A549 (cell line): ENCODE data around the gene MEF2B. TPM values are rescaled to one million over a fixed set of nuclear protein-coding genes. Genes with fewer than 3 reads are reported as not detected.

Source experiments
- ATAC-seq, 2 experiments: fragments of 200-7000 bp in 1 of 2; fragments of >200 bp in 1 of 2; cut with Nextera tagmentation in 1 of 2; cut with Tn5 transposase in 1 of 2; 3 replicates each; pipeline versions ENCODE4 v1.8.0 to v1.9.1; 2018 to 2020; ENCODE audit warnings: mild to moderate bottlenecking in 1 of 2, moderate library complexity in 1 of 2
- CTCF ChIA-PET: fragments of 300-600 bp; sonication (Branson Sonifier 250); formaldehyde crosslinking; extraction: SDS; loops from one replicate; lab custom pipeline; 2021; ENCODE audit warnings: antibody characterized with exemption, inconsistent platforms; lab: Yijun Ruan, JAX
- POLR2A ChIA-PET: fragments of 350-600 bp; formaldehyde crosslinking; extraction: SDS; loops from one replicate; lab custom pipeline; 2021; ENCODE audit warnings: antibody characterized with exemption, inconsistent platforms; lab: Yijun Ruan, JAX
- DNase-seq, 2 experiments: peaks; one replicate each; pipeline versions ENCODE4 v3.0.0 to v3.0.0-alpha.2; 2011 to 2016; ENCODE audit warnings: low read depth in 1 of 2, low spot score in 1 of 2
- FAIRE-seq: peaks from 2 replicates; lab custom pipeline; 2011; peaks lifted over from hg19 to GRCh38; lab: Jason Lieb, UNC
- H3K27ac ChIP-seq, 2 experiments: fragments of >200 bp; sonication (Bioruptor Twin); formaldehyde crosslinking; 3 replicates each; pipeline ENCODE4 v1.5.1; 2016 to 2017
- H3K4me1 ChIP-seq: fragments of >200 bp; sonication (Bioruptor Twin); formaldehyde crosslinking; 3 replicates; pipeline ENCODE4 v1.6.1; 2016
- H3K4me2 ChIP-seq: fragments of >200 bp; sonication (Bioruptor Twin); formaldehyde crosslinking; 3 replicates; pipeline ENCODE4 v1.6.1; 2016
- H3K4me3 ChIP-seq: fragments of >200 bp; sonication (Bioruptor Twin); formaldehyde crosslinking; 3 replicates; pipeline ENCODE4 v1.5.1; 2016
- H3K9me3 ChIP-seq: fragments of >200 bp; sonication (Bioruptor Twin); formaldehyde crosslinking; 3 replicates; pipeline ENCODE4 v1.6.1; 2016
- BHLHE40 ChIP-seq: IDR thresholded peaks from 2 replicates; pipeline ENCODE4 v1.6.1; 2012; ENCODE audit warnings: low read depth, low read length, inconsistent platforms
- CBX8 ChIP-seq: fragments of 200-600 bp; sonication (generic); IDR thresholded peaks from 2 replicates; pipeline ENCODE4 v1.6.1; 2016
- CHD4 ChIP-seq: fragments of 200-600 bp; sonication (generic); IDR thresholded peaks from 2 replicates; pipeline ENCODE4 v1.6.1; 2016; ENCODE audit warnings: antibody characterized with exemption, mild to moderate bottlenecking, borderline replicate concordance
- EP300 ChIP-seq, 2 experiments: fragments of >200 bp; sonication (Bioruptor Twin); formaldehyde crosslinking; IDR thresholded peaks; 2 replicates in 1 of 2; 3 replicates in 1 of 2; pipeline ENCODE4 v1.6.1; 2016 to 2017
- FOSB ChIP-seq: fragments of 250-450 bp; sonication (Bioruptor Pico); IDR thresholded peaks from 2 replicates; pipeline ENCODE4 v1.5.0; 2020; ENCODE audit warnings: mild to moderate bottlenecking, moderate library complexity
- FOSL2 ChIP-seq, 2 experiments: fragments of 450-650 bp in 1 of 2; fragments of >200 bp in 1 of 2; sonication (Bioruptor Twin) in 1 of 2; formaldehyde crosslinking; IDR thresholded peaks; 2 replicates each; pipeline versions ENCODE4 v1.5.0 to v1.6.1; 2016 to 2020; ENCODE audit warnings: mild to moderate bottlenecking in 1 of 2, moderate library complexity in 1 of 2
- FOXS1 ChIP-seq: fragments of 250-450 bp; sonication (Bioruptor Pico); IDR thresholded peaks from 2 replicates; pipeline ENCODE4 v1.5.0; 2020; ENCODE audit warnings: mild to moderate bottlenecking, moderate library complexity
- GATA3 ChIP-seq: IDR thresholded peaks from 2 replicates; pipeline ENCODE4 v1.6.1; 2012; ENCODE audit warnings: borderline replicate concordance
- HOXB5 ChIP-seq: fragments of 250-450 bp; sonication (Bioruptor Pico); IDR thresholded peaks from 2 replicates; pipeline ENCODE4 v1.5.0; 2020; ENCODE audit warnings: mild to moderate bottlenecking, moderate library complexity
- JUN ChIP-seq, 2 experiments: fragments of >200 bp; sonication (Bioruptor Twin); formaldehyde crosslinking; IDR thresholded peaks; 2 replicates in 1 of 2; 3 replicates in 1 of 2; pipeline ENCODE4 v1.6.1; 2016 to 2017
- JUNB ChIP-seq: fragments of >200 bp; sonication (Bioruptor Twin); formaldehyde crosslinking; IDR thresholded peaks from 2 replicates; pipeline ENCODE4 v1.6.1; 2016
- KDM1A ChIP-seq: fragments of 200-600 bp; sonication (generic); IDR thresholded peaks from 2 replicates; pipeline ENCODE4 v1.6.1; 2016; ENCODE audit warnings: low read depth, mild to moderate bottlenecking
- MAFK ChIP-seq: fragments of 450-650 bp; IDR thresholded peaks from 2 replicates; pipeline ENCODE4 v1.6.1; 2014; ENCODE audit not compliant: partially characterized antibody
- MYC ChIP-seq: IDR thresholded peaks from 2 replicates; pipeline ENCODE4 v1.6.1; 2012; ENCODE audit warnings: mild to moderate bottlenecking, inconsistent platforms, low read length, improper control_type of control experiment, borderline replicate concordance
- NFE2L2 ChIP-seq: fragments of 150-350 bp; conservative IDR thresholded peaks from 2 replicates; pipeline ENCODE4 v1.6.1; 2014; ENCODE audit warnings: low read length
- NPAS2 ChIP-seq: fragments of 250-450 bp; sonication (Bioruptor Pico); IDR thresholded peaks from 2 replicates; pipeline ENCODE4 v1.8.0; 2022; ENCODE audit warnings: mild to moderate bottlenecking, moderate library complexity, borderline replicate concordance
- PHF8 ChIP-seq: fragments of 200-600 bp; sonication (generic); IDR thresholded peaks from 2 replicates; pipeline ENCODE4 v1.6.1; 2016; ENCODE audit warnings: low read depth, mild to moderate bottlenecking, antibody characterized with exemption, moderate library complexity, borderline replicate concordance
- POLR2A ChIP-seq: IDR thresholded peaks from 2 replicates; pipeline ENCODE4 v1.6.1; 2012; ENCODE audit warnings: mild to moderate bottlenecking, low read length
- RAD21 ChIP-seq, 2 experiments: fragments of >200 bp in 1 of 2; sonication (Bioruptor Twin) in 1 of 2; formaldehyde crosslinking in 1 of 2; IDR thresholded peaks in 1 of 2; conservative IDR thresholded peaks in 1 of 2; 2 replicates in 1 of 2; 3 replicates in 1 of 2; pipeline ENCODE4 v1.6.1; 2012 to 2018; ENCODE audit warnings: inconsistent platforms in 1 of 2
- RCOR1 ChIP-seq: fragments of 150-350 bp; IDR thresholded peaks from 2 replicates; pipeline ENCODE4 v1.6.1; 2014; ENCODE audit warnings: antibody characterized with exemption, low read length, low read depth
- RFX5 ChIP-seq: fragments of 450-650 bp; IDR thresholded peaks from 2 replicates; pipeline ENCODE4 v1.7.1; 2014; ENCODE audit warnings: antibody characterized with exemption, mild to moderate bottlenecking, moderate library complexity
- SMC3 ChIP-seq: fragments of >200 bp; sonication (Bioruptor Twin); formaldehyde crosslinking; IDR thresholded peaks from 3 replicates; pipeline ENCODE4 v1.6.1; 2018; ENCODE audit warnings: inconsistent platforms
- TFCP2L1 ChIP-seq: fragments of 250-450 bp; sonication (Bioruptor Pico); IDR thresholded peaks from 2 replicates; pipeline ENCODE4 v1.5.0; 2021; ENCODE audit warnings: mild to moderate bottlenecking
- TP53 ChIP-seq: fragments of 250-450 bp; sonication (Bioruptor Pico); IDR thresholded peaks from 2 replicates; pipeline ENCODE4 v1.5.0; 2021; ENCODE audit warnings: mild to moderate bottlenecking, moderate library complexity
- ZSCAN20 ChIP-seq: fragments of 250-450 bp; sonication (Bioruptor Pico); IDR thresholded peaks from 2 replicates; pipeline ENCODE4 v1.8.0; 2022; ENCODE audit warnings: mild to moderate bottlenecking, moderate library complexity
- WGBS: methylation state at CpG from one replicate; pipeline ENCODE4 v1.1.6; 2017; ENCODE audit errors: missing lambda C conversion rate; 5-methylcytosine and 5-hydroxymethylcytosine counted together
- polyA plus RNA-seq, 4 experiments: library from polyadenylated mRNA; depleted of rRNA in 3 of 4; stranded (reverse); fragments of >200 nt; fragmentation: RNase III in 1 of 4; extraction: RNeasy Plus Mini Kit Qiagen cat#74134 plus additional on column Dnase treatment in 1 of 4; gene quantifications; 2 replicates in 3 of 4; 3 replicates in 1 of 4; pipeline ENCODE4 v1.2.3, GENCODE V29; 2011 to 2017
- TF ChIP-seq, protein P1 (sequence below): fragments of >200 bp; sonication (Bioruptor Twin); formaldehyde crosslinking; IDR thresholded peaks from 3 replicates; pipeline ENCODE4 v1.6.1; 2016
- TF ChIP-seq, protein P2 (sequence below): fragments of 250-450 bp; sonication (Bioruptor Pico); IDR thresholded peaks from 2 replicates; pipeline ENCODE4 v1.5.0; 2021; ENCODE audit warnings: mild to moderate bottlenecking, moderate library complexity, borderline replicate concordance
- TF ChIP-seq, protein P3 (sequence below): fragments of 150-350 bp; IDR thresholded peaks from 2 replicates; pipeline ENCODE4 v1.6.1; 2014; ENCODE audit warnings: low read depth, mild to moderate bottlenecking, low read length
- TF ChIP-seq, protein P4 (sequence below): fragments of 450-650 bp; IDR thresholded peaks from 2 replicates; pipeline ENCODE4 v1.6.1; 2014; ENCODE audit warnings: antibody characterized with exemption

MEF2B gene
- polyA plus RNA-seq, 2 of the 4 experiments (the other 2 are of a cell fraction) = 0.10 to 0.13 TPM

DNA sequence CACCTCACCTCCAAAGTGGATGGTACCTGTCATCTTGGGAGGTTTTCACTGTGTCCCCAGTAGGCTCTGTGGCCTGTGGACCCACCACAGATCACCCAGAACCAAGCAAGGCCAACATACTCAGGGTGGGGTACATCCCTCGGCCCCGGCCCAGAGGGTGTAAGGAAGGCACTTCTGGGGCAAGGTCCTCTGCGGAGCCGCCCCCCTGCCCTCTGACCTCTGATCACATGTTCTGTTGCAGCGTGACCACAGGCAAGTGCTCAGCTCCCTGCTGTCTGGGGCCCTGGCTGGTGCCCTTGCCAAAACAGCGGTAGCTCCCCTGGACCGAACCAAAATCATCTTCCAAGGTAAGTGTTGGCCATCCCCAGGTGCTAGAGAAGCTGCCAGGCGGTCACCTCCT is 68.5 kb downstream of the MEF2B start:
- no peak for DNase-seq
- Histone ChIP-seq H3K9me3 (no peaks in the 10 kb centered on the region), H3K27ac (no peak overlapping the region), H3K4me1 (peaks cover 11% of the 10 kb centered on the region; the same call in 2 of the 3 replicates), H3K4me3 (no peak overlapping the region), H3K4me2 (no peak overlapping the region)
- ChIA-PET CTCF (no interaction called here), POLR2A (no interaction called here)
- ATAC-seq = no peak
- WGBS = 89% methylated on average over 4 of the region's 8 CpGs
- TF ChIP-seq PHF8 (no peak), NFE2L2 (no peak), FOXS1 (no peak), BHLHE40 (no peak), GATA3 (no peak), TFCP2L1 (no peak), MAFK (no peak), TP53 (no peak), CBX8 (no peak), RFX5 (no peak), HOXB5 (CRISPR knock-in tag) (no peak), EP300 (IDR thresholded peaks at IDR 0.05) (no peak), MYC (no peak), RAD21 (conservative IDR thresholded peaks at IDR 0.05 in 1 of 2, IDR thresholded peaks at IDR 0.05 in 1 of 2) (no peak), ZSCAN20 (no peak), CHD4 (no peak), NPAS2 (CRISPR knock-in tag) (no peak), FOSB (no peak)
- TF ChIP-seq, protein P1, sequence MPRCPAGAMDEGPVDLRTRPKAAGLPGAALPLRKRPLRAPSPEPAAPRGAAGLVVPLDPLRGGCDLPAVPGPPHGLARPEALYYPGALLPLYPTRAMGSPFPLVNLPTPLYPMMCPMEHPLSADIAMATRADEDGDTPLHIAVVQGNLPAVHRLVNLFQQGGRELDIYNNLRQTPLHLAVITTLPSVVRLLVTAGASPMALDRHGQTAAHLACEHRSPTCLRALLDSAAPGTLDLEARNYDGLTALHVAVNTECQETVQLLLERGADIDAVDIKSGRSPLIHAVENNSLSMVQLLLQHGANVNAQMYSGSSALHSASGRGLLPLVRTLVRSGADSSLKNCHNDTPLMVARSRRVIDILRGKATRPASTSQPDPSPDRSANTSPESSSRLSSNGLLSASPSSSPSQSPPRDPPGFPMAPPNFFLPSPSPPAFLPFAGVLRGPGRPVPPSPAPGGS = no peak
- FAIRE-seq = no peak

DNA sequence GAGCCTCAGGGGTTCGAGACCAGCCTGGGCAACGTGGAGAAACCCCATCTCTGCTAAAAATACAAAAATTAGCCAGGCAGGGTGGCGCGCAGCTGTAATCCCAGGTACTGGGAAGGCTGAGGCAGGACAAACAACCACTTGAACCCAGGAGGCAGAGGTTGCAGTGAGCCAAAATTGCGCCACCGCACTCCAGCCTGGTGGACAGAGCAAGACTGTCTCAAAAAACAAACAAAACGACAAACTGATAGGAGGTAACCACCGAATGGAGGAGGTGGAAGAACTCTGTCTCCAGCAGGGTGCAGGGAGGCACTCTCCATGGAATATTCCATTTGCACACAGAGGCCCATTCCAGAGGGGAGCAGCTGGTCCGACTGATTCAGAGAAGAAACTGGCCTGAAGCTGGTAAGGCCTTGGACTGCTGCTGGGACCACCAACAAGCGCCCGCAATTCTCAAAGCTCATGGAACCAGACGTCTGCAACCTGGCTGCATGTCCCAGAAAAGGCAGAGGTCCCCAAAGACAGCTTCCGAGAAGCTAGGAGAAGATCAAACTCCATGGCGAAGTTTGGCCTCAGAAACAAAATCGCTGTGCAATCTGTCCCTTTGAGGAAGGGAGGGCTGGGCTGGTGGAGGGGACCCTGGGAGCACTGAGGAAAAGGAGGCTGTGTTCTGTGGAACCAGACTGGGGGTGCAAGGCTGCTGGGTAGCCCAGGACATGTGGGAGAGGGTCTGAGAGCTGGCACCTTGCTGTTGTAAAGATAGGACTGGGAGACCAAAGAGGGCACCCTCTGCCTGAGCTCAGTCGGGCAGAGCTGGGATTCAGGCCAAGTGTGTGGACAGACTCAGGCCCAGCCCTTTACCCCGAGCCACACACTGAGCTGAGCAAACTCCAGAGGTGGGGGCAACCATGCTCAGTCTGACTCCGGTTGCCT is 71.1 kb downstream of the MEF2B start:
- TF ChIP-seq JUN (IDR thresholded peaks at IDR 0.05) = no peak
- FAIRE-seq = no peak
- H3K27ac ChIP-seq = no peak overlapping the region
- no peak overlapping the region for H3K4me3 ChIP-seq
- H3K4me1 ChIP-seq = no peaks in the 10 kb centered on the region
- no peak overlapping the region for H3K4me2 ChIP-seq
- ChIA-PET POLR2A (no interaction called here), CTCF (no interaction called here)
- peak; percentile 31 to 67; a peak in 3 of 6 replicates for ATAC-seq
- H3K9me3 ChIP-seq = no peaks in the 10 kb centered on the region
- no peak for DNase-seq
- 64% methylated on average over 18 of the region's 18 CpGs for WGBS

DNA sequence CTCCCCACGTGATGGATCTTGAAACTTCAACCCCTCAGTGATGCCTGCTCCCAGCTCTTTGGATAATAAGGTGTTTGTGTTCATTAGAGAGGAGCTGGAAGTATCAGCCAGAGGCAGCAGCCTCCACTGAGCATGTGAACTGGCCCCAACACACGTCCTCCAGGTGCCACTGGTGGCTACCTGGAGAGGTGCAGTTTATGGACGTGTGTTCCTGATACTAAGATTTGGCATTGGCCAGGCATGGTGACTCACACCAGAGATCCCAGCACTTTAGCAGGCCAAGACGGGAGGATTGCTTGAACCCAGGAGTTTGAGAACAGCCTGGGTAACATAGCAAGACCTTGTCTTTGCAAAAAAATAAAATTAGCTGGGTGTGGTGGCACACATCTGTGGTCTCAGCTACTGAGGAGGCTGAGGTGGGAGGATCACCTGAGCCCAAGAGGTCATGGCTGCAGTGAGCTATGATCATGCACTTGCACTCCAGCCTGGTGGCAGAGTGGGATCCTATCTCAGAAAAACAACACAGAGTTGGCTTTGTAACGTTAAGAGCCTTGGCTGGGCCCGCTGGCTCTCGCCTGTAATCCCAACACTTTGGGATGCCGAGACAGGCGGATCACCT is 71.9 kb downstream of the MEF2B start:
- FAIRE-seq (no peak), ATAC-seq (no peak), DNase-seq (no peak)
- Histone ChIP-seq H3K27ac (no peak overlapping the region), H3K9me3 (no peaks in the 10 kb centered on the region), H3K4me2 (no peak overlapping the region), H3K4me1 (no peaks in the 10 kb centered on the region), H3K4me3 (no peak overlapping the region)
- ChIA-PET CTCF (interaction anchor here (0.7 kb wide), 1 partner anchor 26 kb away, joined by 3 read pairs; no protein-coding TSS in a partner anchor), POLR2A (no interaction called here)
- WGBS = 80% methylated on average over 9 of the region's 9 CpGs
- no peak for TF ChIP-seq FOSL2 (IDR thresholded peaks at IDR 0.05)
- no peak for TF ChIP-seq FOSL2 (CRISPR knock-in tag; IDR thresholded peaks at IDR 0.05)
- no peak for TF ChIP-seq JUNB
- TF ChIP-seq RAD21 (conservative IDR thresholded peaks at IDR 0.05 in 1 of 2, IDR thresholded peaks at IDR 0.05 in 1 of 2) = no peak
- no peak for TF ChIP-seq SMC3
- TF ChIP-seq POLR2A = no peak
- no peak for TF ChIP-seq BHLHE40
- TF ChIP-seq, protein P2, sequence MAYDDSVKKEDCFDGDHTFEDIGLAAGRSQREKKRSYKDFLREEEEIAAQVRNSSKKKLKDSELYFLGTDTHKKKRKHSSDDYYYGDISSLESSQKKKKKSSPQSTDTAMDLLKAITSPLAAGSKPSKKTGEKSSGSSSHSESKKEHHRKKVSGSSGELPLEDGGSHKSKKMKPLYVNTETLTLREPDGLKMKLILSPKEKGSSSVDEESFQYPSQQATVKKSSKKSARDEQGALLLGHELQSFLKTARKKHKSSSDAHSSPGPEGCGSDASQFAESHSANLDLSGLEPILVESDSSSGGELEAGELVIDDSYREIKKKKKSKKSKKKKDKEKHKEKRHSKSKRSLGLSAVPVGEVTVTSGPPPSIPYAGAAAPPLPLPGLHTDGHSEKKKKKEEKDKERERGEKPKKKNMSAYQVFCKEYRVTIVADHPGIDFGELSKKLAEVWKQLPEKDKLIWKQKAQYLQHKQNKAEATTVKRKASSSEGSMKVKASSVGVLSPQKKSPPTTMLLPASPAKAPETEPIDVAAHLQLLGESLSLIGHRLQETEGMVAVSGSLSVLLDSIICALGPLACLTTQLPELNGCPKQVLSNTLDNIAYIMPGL (CRISPR knock-in tag) = no peak
- no peak for TF ChIP-seq KDM1A
- TF ChIP-seq, protein P3, sequence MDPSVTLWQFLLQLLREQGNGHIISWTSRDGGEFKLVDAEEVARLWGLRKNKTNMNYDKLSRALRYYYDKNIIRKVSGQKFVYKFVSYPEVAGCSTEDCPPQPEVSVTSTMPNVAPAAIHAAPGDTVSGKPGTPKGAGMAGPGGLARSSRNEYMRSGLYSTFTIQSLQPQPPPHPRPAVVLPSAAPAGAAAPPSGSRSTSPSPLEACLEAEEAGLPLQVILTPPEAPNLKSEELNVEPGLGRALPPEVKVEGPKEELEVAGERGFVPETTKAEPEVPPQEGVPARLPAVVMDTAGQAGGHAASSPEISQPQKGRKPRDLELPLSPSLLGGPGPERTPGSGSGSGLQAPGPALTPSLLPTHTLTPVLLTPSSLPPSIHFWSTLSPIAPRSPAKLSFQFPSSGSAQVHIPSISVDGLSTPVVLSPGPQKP = no peak
- no peak for TF ChIP-seq NPAS2 (CRISPR knock-in tag)
- TF ChIP-seq CHD4 = no peak
- TF ChIP-seq, protein P4, sequence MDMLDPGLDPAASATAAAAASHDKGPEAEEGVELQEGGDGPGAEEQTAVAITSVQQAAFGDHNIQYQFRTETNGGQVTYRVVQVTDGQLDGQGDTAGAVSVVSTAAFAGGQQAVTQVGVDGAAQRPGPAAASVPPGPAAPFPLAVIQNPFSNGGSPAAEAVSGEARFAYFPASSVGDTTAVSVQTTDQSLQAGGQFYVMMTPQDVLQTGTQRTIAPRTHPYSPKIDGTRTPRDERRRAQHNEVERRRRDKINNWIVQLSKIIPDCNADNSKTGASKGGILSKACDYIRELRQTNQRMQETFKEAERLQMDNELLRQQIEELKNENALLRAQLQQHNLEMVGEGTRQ = no peak
- no peak for TF ChIP-seq ZSCAN20
- no peak for TF ChIP-seq RCOR1
- no peak for TF ChIP-seq JUN (IDR thresholded peaks at IDR 0.05)
